BLaER1 treated with 17β-estradiol and CSF1 and Interleukin-3, amounts not matched to agents 10 nM and 100 nM (cell line): ENCODE results near the gene ZDHHC18.

Experiments
- H3K27ac ChIP-seq, 11 experiments: shearing (Covaris generic); formaldehyde crosslinking; 2 replicates each; pipeline ENCODE4 v1.8.1; 2022
- H3K27me3 ChIP-seq, 11 experiments: shearing (Covaris generic); formaldehyde crosslinking; 2 replicates each; pipeline ENCODE4 v1.8.1; 2022
- H3K36me3 ChIP-seq, 11 experiments: shearing (Covaris generic); formaldehyde crosslinking; 2 replicates each; pipeline ENCODE4 v1.8.1; 2022
- H3K4me1 ChIP-seq, 10 experiments: shearing (Covaris generic); formaldehyde crosslinking; 2 replicates each; pipeline ENCODE4 v1.8.1; 2022
- H3K4me2 ChIP-seq, 11 experiments: shearing (Covaris generic); formaldehyde crosslinking; 2 replicates each; pipeline ENCODE4 v1.8.1; 2022
- H3K4me3 ChIP-seq, 10 experiments: shearing (Covaris generic); formaldehyde crosslinking; 2 replicates each; pipeline ENCODE4 v1.8.1; 2022
- H3K9ac ChIP-seq, 11 experiments: shearing (Covaris generic); formaldehyde crosslinking; 2 replicates each; pipeline ENCODE4 v1.8.1; 2022
- H3K9me3 ChIP-seq, 11 experiments: shearing (Covaris generic); formaldehyde crosslinking; replicated peaks in 1 of 11; 2 replicates each; pipeline ENCODE4 v1.8.1; 2022
- H4K20me1 ChIP-seq, 11 experiments: shearing (Covaris generic); formaldehyde crosslinking; 2 replicates each; pipeline ENCODE4 v1.8.1; 2022
- Cebpa-rat ChIP-seq, 11 experiments: shearing (Covaris generic); IDR thresholded peaks; 2 replicates each; pipeline ENCODE4 v1.8.1; 2022

Gene ZDHHC18

DNA sequence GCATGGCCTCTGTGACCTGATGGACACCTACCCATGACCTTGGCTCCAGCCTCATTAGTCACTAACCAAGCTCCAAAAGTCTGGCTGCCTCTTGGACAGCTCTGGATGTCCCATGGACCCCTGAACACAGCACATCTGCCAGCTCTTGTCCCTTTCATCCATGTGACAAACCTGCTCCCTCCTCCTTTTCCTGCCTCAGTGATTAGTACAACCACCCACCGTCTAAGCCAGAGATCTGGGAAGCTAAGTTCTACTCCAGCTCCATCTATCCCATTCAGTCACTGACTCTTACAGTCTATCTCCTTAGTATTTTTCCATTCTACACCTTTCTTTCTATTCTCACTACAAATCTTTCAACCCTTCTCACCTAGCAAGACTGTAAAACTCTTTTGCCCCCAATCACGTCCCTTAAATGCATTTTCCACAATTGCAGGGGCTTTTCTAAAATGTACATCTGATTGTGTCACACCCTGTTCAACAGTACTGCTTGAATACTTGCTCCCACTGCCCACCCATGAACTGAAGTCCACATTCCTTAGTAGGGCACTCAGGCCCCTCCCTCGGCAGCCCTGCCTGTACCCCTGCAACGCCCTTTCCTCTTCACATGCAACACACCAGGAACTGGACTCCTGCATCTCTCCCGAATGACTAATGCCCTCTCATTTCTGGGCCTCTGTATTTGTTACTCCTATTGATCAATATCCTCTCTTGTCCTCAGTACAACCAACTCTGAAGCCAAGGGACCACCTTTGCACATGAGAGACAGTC is 56.4 kb downstream of the ZDHHC18 start:
- TF ChIP-seq Cebpa-rat (IDR thresholded peaks at IDR 0.05): no peak
- H3K9me3 ChIP-seq: no peaks in the 10 kb centered on the region
- H3K4me2 ChIP-seq: no peak overlapping the region
- no peak overlapping the region; a peak in 2 of 22 replicates for H3K9ac ChIP-seq
- peaks cover 90 to 99% (median 96%) of the 10 kb centered on the region in 11 experiments for H3K36me3 ChIP-seq
- peaks cover 10 to 93% (median 63%) of the 10 kb centered on the region in 11 experiments; a peak in 18 of 22 replicates for H4K20me1 ChIP-seq
- H3K27me3 ChIP-seq: no peaks in the 10 kb centered on the region
- no peak overlapping the region for H3K27ac ChIP-seq
- H3K4me1 ChIP-seq: peaks cover 0 to 2% (median 0%) of the 10 kb centered on the region in 10 experiments; a peak in 5 of 20 replicates
- H3K4me3 ChIP-seq: no peak overlapping the region

DNA sequence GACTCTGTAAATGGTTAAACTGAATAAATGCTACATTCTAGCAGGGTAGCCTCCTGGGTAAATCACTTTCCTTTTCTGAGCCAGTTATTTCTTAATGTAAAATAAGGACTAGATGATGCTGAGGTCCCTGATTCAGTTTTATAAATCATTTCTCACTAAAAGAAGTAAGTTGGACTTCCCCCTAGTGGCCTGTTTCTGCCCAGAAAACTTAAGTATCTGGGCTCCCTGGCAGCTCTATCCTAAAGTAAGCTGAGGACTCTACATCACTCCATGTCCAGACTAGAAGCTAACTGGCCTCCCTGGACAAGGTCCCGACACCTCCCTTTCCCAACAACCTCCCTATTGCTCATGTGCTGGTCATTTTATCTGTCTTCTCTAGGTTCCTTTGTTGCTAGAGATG is 60.6 kb downstream of the ZDHHC18 start:
- no peaks in the 10 kb centered on the region for H3K27me3 ChIP-seq
- peaks cover 12 to 74% (median 50%) of the 10 kb centered on the region in 11 experiments; a peak in 16 of 22 replicates for H4K20me1 ChIP-seq
- no peak for TF ChIP-seq Cebpa-rat (IDR thresholded peaks at IDR 0.05)
- H3K4me3 ChIP-seq: no peak overlapping the region
- 0 out of 22 replicates have a peak overlapping the region, but pooled peaks of 1 of the 11 experiments have one; percentile 34 for H3K9ac ChIP-seq
- peaks cover 14 to 25% (median 22%) of the 10 kb centered on the region in 10 experiments for H3K4me1 ChIP-seq
- H3K27ac ChIP-seq: no peak overlapping the region
- H3K9me3 ChIP-seq: no peaks in the 10 kb centered on the region
- peaks cover 67 to 87% (median 78%) of the 10 kb centered on the region in 11 experiments for H3K36me3 ChIP-seq
- no peak overlapping the region for H3K4me2 ChIP-seq

DNA sequence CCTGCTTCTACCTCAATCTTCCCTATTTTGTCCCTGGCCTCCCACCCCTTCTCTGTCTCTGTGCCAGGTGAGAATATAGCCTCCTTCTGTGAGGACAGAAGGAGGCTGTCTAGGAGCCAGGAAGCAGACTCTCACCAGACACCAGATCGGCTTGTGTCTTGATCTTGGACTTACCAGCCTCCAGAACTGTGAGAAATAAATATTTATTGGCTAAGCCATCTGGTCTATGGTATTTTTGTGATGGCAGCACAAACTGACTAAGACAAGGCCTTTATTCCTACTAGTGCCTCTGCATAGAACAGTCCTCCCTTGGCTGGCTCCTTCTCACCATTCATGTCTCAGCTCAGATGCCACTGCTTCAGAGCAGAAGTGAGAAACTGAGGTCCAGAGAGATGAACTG is 61.7 kb downstream of the ZDHHC18 start:
- Histone ChIP-seq H3K27me3 (no peaks in the 10 kb centered on the region), H3K36me3 (peaks cover 67 to 87% (median 78%) of the 10 kb centered on the region in 11 experiments), H3K4me1 (peaks cover 14 to 25% (median 22%) of the 10 kb centered on the region in 10 experiments), H3K4me3 (0 out of 20 replicates have a peak overlapping the region, but pooled peaks of 1 of the 10 experiments have one; percentile 99), H4K20me1 (peaks cover 12 to 63% (median 42%) of the 10 kb centered on the region in 11 experiments; a peak in 16 of 22 replicates), H3K27ac (no peak overlapping the region; a peak in 1 of 22 replicates), H3K4me2 (peak overlapping the region in 8 of 11 experiments; percentile 86 to 98 (median 95); a peak in 13 of 22 replicates), H3K9me3 (no peaks in the 10 kb centered on the region), H3K9ac (peak overlapping the region; percentile 19 to 97 (median 91); a peak in 17 of 22 replicates)
- no peak for TF ChIP-seq Cebpa-rat (IDR thresholded peaks at IDR 0.05)

GRCh38 chr1:26889551-26890466 is 63.3 kb downstream of the ZDHHC18 start, which contains the start of gene GPN2:
GPN2 (minus strand) TSS chr1:26890283; CDS start chr1:26890096, 187 bp downstream.
- Histone ChIP-seq H3K4me2 (peak within 1 kb of the TSS; percentile 86 to 98 (median 95)), H3K9ac (peak within 1 kb of the TSS; percentile 88 to 97 (median 92)), H3K4me3 (peak within 1 kb of the TSS; percentile 81 to 99 (median 90)), H3K9me3 (no peaks in the 10 kb centered on the region), H4K20me1 (peaks cover 12 to 57% (median 40%) of the 10 kb centered on the region in 11 experiments; a peak in 16 of 22 replicates), H3K27ac (peak within 1 kb of the TSS; percentile 81 to 93 (median 87)), H3K36me3 (peaks cover 67 to 87% (median 78%) of the 10 kb centered on the region in 11 experiments), H3K4me1 (peaks cover 14 to 25% (median 23%) of the 10 kb centered on the region in 10 experiments), H3K27me3 (no peaks in the 10 kb centered on the region)
- TF ChIP-seq Cebpa-rat (IDR thresholded peaks at IDR 0.05): no peak

GRCh38 chr1:26890467-26890796 is 63.9 kb downstream of the ZDHHC18 start:
- Histone ChIP-seq H3K9ac (peak overlapping the region; percentile 88 to 97 (median 92)), H3K4me2 (peak overlapping the region; percentile 86 to 98 (median 95)), H3K27me3 (no peaks in the 10 kb centered on the region), H3K9me3 (no peaks in the 10 kb centered on the region), H3K4me1 (peaks cover 14 to 28% (median 24%) of the 10 kb centered on the region in 10 experiments), H4K20me1 (peaks cover 12 to 56% (median 38%) of the 10 kb centered on the region in 11 experiments; a peak in 16 of 22 replicates), H3K27ac (peak overlapping the region; percentile 81 to 93 (median 87)), H3K36me3 (peaks cover 67 to 87% (median 78%) of the 10 kb centered on the region in 11 experiments), H3K4me3 (peak overlapping the region; percentile 81 to 99 (median 90))
- TF ChIP-seq Cebpa-rat (IDR thresholded peaks at IDR 0.05): no peak

DNA sequence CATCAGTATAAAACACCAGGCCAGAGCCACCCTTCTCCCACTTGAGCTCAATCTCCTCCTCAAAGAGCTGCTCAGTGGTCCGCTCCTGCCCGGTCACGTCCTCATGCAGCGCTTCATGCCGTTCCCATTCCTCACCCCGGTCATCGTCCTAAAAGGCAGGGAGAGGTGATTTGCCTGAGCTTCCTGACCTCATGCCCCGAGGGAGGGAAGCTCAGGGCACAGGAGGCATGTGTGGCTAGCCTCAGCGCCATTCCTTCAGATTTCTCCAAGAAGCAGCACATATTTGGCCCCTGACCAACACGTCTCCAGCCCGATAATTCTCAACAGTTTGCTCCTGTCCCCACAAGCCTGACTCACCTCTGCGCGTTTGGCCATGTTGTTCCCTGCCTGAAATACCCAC is 67.8 kb downstream of the ZDHHC18 start:
- H3K9ac ChIP-seq: 0 out of 22 replicates have a peak overlapping the region, but pooled peaks of 2 of the 11 experiments have one; percentile 12 to 14
- H3K27me3 ChIP-seq: no peaks in the 10 kb centered on the region
- H3K9me3 ChIP-seq: no peaks in the 10 kb centered on the region
- peaks cover 11 to 49% (median 27%) of the 10 kb centered on the region in 10 experiments for H3K4me1 ChIP-seq
- no peak overlapping the region for H3K4me2 ChIP-seq
- peaks cover 65 to 85% (median 77%) of the 10 kb centered on the region in 11 experiments for H3K36me3 ChIP-seq
- peaks cover 0 to 47% (median 15%) of the 10 kb centered on the region in 11 experiments; a peak in 15 of 22 replicates for H4K20me1 ChIP-seq
- no peak overlapping the region for H3K27ac ChIP-seq
- H3K4me3 ChIP-seq: no peak overlapping the region
- TF ChIP-seq Cebpa-rat (IDR thresholded peaks at IDR 0.05): no peak

- no peaks in the 10 kb centered on the region for H3K9me3 ChIP-seq
- H3K4me3 ChIP-seq: no peak overlapping the region
- H3K27ac ChIP-seq: no peak overlapping the region
- peak overlapping the region in 1 of 11 experiments; percentile 96; a peak in 2 of 22 replicates for H3K4me2 ChIP-seq
- H3K4me1 ChIP-seq: peaks cover 20 to 49% (median 27%) of the 10 kb centered on the region in 10 experiments
- peak overlapping the region in 4 of 11 experiments; percentile 31 to 98 (median 65); a peak in 4 of 22 replicates for H3K9ac ChIP-seq
- TF ChIP-seq Cebpa-rat (IDR thresholded peaks at IDR 0.05): no peak
- H3K27me3 ChIP-seq: no peaks in the 10 kb centered on the region
- H3K36me3 ChIP-seq: peaks cover 59 to 68% (median 65%) of the 10 kb centered on the region in 11 experiments
- H4K20me1 ChIP-seq: peaks cover 0 to 46% (median 12%) of the 10 kb centered on the region in 11 experiments; a peak in 11 of 22 replicates
These were observed 70.9 kb downstream of the ZDHHC18 start for GRCh38 chr1:26897351-26897750.
